NCI-H146 treated with DMSO at 0.1 percent for 48 hours (cell line): ENCODE results near the gene TPRG1L.

Experiments used
- DNase-seq: peaks from one replicate; lab custom pipeline; 2025; ENCODE audit not compliant: unreplicated experiment; lab: John Stamatoyannopoulos, UW

Gene TPRG1L

GRCh38 chr1:3642919-3643675 lies 18.3 kb downstream of the TPRG1L start:
- DNase-seq, result no peak

- no peak for DNase-seq
Observed at GRCh38 chr1:3644273-3644672, 19.5 kb downstream of the TPRG1L start.

DNA sequence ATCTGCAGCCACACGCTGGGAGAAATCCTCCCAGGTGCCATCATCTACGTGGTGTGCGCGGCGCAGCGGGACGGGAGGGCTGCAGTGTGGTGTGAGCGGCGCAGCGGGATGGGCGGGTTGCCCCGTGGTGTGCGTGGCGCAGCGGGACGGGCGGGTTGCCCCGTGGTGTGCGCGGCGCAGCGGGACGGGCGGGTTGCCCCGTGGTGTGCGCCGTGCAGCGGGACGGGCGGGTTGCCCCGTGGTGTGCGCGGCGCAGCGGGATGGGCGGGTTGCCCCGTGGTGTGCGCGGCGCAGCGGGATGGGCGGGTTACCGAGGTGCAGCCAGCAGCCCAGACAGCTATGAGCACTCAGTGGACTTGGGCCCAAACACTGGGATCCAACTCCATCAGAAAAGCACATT lies 20.4 kb downstream of the TPRG1L start:
- DNase-seq, result no peak

- no peak for DNase-seq
Observed at GRCh38 chr1:3645666-3646355, 21.0 kb downstream of the TPRG1L start.

- DNase-seq, result no peak
Observed at GRCh38 chr1:3646596-3646995, 21.8 kb downstream of the TPRG1L start.

GRCh38 chr1:3649342-3650247 lies 24.8 kb downstream of the TPRG1L start, which contains the start of gene WRAP73:
WRAP73 (minus strand) TSS chr1:3650103; CDS start chr1:3649999, 104 bp downstream.
- peak; percentile 69 for DNase-seq

DNA sequence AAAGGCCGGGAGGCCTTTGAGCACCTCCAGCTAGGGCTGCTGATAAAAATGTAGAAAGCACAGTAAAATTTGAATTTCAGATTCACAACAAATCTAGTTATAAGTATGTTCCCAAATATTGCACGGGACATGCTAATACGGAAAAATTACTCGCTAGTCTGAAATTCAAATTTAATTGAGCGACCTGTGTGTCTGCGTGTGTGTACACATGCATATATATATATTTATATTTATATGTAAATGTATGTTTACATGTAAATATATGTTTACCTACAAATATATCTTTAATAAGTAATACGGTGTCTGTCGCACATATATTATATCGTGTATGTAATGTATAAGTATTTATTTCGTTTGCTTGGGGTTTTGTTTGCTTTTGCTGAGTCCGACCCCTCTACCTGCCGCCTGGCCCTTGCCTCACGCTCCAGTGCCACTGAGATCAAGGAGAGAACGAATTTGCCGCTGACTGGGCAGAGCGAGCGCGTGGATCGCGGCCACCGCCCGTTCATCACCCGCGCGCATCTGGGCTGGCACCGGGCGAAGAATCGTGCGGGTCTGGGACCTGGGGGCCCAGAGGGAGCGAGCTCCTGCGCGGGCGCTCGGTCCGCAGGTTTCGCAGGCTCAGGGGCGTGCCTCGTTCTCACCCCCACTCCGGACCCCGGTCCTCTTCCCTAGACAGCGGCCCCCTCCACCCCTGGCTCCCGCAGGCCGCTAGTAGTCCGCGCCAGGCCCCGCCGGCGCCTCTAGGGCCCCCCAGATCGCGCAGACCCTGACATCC lies 25.6 kb downstream of the TPRG1L start:
- DNase-seq, result no peak

DNA sequence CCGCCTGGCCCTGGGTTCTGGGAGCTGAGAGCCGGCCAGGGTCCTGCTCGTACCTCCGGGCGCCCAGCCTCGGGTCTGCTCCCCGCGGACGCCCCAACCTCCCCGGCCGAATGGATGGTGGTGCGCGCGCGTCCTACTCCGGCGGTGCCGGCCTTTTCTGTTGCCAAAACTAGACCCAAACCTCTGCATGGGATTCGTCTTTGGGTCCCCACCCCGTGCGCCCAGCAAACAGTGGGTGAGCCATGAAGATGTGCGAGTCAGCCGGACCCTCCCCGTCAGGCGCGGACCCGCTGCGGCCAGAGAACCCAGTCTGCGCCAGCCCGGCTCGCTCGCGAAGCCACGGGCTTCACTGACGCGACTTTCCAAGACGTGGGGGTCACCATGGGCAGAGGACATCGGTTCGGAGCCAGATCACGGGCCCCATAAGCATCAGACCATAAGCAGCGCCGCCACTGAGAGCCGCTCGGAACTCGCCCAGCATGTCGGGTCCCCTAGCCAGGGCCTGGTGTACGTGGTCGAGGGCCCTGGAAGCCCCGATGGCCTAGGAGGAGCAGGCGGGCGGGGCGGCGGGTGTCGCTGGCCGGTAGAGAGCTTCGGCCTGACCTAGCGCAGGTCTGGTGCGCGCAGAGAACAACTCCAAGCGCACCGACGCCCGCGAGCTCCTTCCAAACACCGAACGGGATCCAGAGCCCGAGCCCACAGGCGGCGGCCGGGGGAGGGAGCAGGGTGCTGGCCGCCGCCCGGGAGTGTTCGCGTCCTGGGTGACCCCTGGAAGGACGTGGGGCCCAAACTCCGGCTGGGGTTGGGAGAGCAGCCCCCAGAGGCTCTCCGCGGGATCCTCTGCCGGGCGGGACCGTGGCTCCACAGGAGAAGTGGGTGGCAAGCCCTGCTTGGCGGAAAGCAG lies 26.5 kb downstream of the TPRG1L start:
- DNase-seq, result no peak

GRCh38 chr1:3651930-3652547 lies 27.2 kb downstream of the TPRG1L start, which contains the start of gene TP73:
TP73 (plus strand) TSS chr1:3652516; CDS start chr1:3682366, 29,850 bp downstream.
- DNase-seq, result peak; percentile 17

GRCh38 chr1:3652548-3653285 lies 27.9 kb downstream of the TPRG1L start:
- DNase-seq, result peak; percentile 6

DNA sequence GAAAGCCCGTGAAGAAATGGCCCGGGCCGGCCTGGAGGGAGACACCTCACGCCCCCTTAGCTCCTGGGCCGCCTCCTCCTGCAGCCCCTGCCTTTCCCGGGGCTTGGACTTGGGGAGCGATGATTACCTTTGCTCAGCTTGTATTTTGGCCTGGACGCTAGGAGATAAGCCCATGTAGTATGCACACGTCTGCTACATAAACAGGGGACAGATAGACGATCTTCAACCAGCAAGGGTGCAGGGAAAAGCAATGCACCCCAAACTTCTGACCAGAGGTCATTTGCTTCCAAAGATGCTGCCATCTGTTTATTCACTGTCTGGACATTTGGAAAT lies 28.4 kb downstream of the TPRG1L start:
- DNase-seq, result no peak

DNA sequence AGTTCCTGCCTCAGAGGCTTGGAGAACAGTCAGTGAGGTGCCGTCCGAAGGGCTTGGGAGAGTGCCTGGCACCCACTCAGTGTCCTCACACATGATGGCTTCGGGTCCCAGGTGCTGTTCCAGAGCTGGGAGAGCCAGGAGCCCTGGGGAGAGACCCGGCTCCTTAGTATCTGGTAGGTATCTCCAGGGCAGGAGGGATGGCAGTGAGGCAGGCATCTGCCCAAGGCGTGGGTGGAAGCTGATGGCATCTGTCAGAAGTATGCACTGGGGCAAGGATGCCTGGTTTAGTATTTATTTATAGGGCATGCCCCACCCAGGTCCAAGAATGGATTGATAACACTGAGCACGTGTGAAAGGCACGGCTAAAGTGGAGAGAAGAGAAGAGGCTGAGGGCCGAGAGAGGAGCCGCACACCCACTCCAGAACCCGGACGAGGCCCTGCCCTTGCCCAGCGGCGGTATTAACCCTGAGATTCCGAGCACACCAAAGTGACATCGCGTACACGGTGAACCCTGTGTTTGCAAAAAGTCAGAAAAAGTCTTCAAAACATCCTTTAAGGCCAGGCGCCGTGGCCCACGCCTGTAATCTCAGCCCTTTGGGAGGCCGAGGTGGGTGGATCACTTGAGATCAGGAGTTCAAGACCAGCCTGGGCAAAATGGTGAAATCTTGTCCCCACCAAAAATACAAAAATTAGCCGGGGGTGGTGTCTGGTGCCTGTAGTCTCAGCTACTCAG lies 29.9 kb downstream of the TPRG1L start:
- DNase-seq, result no peak

DNA sequence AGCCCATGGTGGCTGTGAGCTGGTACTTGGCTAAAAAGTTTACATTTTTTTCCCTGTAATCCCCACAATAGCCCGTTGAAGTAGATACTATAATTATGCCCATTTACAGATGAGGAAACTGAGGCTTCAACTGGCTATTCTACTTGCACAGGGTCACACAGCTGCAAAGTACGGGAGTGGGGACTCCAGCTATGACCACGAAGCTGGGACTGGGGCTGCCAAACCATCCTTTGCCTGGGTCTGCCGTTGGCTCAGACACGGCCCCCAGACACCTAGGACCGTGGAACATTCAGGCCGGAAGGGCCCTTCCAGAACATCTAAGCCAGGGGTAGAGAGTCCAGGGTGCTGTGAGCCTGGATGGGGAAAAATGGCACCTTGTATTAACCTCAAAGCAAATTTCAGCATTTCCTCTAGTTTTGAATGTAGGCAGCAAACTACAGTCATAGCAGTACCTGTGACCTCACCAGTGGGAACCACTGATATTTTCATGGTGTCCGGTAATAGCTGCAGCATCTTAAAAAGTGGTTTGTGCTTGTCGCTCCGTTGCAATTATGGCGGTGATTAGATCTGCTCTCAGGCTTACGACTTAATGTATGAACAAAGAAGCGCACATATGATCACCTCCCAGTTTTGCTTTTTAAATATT lies 31.8 kb downstream of the TPRG1L start:
- no peak for DNase-seq

DNA sequence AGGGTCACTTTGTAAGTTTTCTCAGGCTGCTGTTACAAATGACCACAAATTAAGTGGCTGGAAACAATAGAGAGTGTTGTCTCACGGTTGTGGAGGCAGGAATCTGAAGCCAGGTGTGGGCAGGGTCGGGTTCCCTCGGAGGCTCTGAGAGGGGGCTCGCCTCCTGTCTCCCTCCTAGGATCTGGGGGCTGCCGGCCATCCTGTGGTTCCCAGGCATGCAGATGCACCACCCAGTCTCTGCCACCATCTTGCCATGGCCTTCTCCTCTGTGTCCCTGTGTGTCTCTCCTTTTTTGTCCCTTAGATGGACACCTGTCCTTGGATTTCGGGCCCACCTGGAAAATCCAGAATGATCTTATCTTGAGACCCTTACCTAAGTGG lies 32.3 kb downstream of the TPRG1L start:
- no peak for DNase-seq

- DNase-seq, result no peak
Observed at GRCh38 chr1:3657578-3658230, 32.9 kb downstream of the TPRG1L start.

DNA sequence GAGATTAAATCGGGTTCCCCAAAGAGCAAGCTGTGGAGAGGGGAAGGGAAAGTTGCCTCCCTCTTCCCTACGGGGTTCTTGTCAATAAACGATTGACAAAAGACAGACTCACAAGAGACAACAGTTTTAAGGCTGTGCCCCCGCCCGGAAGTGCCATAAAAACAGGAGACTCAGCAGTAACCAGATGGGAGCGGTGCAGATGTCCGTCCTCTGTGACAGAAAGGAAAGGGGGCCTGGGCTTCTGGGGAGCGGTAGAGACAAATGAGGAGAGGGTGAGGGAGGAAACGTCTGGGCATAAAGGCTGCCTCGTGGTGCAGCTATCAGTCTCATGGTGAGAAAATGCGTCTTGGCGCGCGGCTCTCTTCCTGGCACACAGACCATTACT lies 33.4 kb downstream of the TPRG1L start:
- DNase-seq, result no peak

GRCh38 chr1:3659093-3659492 lies 34.3 kb downstream of the TPRG1L start:
- DNase-seq, result no peak
